GM20000 (cell line): ENCODE measurements around the gene ACBD6.
A peak's percentile ranks its signal among the peaks of the same experiment; 100 is the strongest.

ENCODE experiments used
- DNase-seq: peaks from one replicate; pipeline ENCODE4 v3.0.0; 2012; ENCODE audit warnings: low spot score
- CTCF ChIP-seq: IDR thresholded peaks from 2 replicates; pipeline ENCODE4 v1.5.1; 2012; ENCODE audit warnings: mild to moderate bottlenecking, control low read depth; ENCODE audit errors: extremely low read depth, missing control alignments

The ACBD6 gene

GRCh38 chr1:180533266-180533987, 31.1 kb upstream of the ACBD6 start:
- peak; percentile 72 for DNase-seq
- TF ChIP-seq CTCF: peak; percentile 84

GRCh38 chr1:180532854-180533253, 30.5 kb upstream of the ACBD6 start:
- TF ChIP-seq CTCF: no peak
- no peak for DNase-seq

- no peak for DNase-seq
- TF ChIP-seq CTCF: no peak
These were observed 28.1 kb upstream of the ACBD6 start for GRCh38 chr1:180530501-180530900.

- no peak for TF ChIP-seq CTCF
- DNase-seq: no peak
These were observed 26.6 kb upstream of the ACBD6 start for GRCh38 chr1:180528868-180529470.

- no peak for DNase-seq
- no peak for TF ChIP-seq CTCF
These were observed 24.8 kb upstream of the ACBD6 start for GRCh38 chr1:180527101-180527669.

GRCh38 chr1:180525715-180526039, 23.3 kb upstream of the ACBD6 start:
- DNase-seq: no peak
- TF ChIP-seq CTCF: no peak

- no peak for TF ChIP-seq CTCF
- DNase-seq: no peak
These were observed 22.7 kb upstream of the ACBD6 start for GRCh38 chr1:180524915-180525714.
